Colonic mucosa (tissue), 4 donors: Measurements from ENCODE around the gene GLI3. TPM values are rescaled to one million over a fixed set of nuclear protein-coding genes. Genes with fewer than 3 reads are reported as not detected.

ENCODE experiments used
- DNase-seq: peaks from one replicate; pipeline ENCODE4 v3.0.0-alpha.2; 2020
- H3K27ac ChIP-seq: fragments of 200-600 bp; one replicate; pipeline ENCODE4 v1.8.0; 2021
- H3K27me3 ChIP-seq: fragments of 200-600 bp; one replicate; pipeline ENCODE4 v1.8.0; 2021
- H3K36me3 ChIP-seq: fragments of 200-600 bp; one replicate; pipeline ENCODE4 v1.8.0; 2021
- H3K4me1 ChIP-seq: fragments of 200-600 bp; one replicate; pipeline ENCODE4 v1.8.0; 2021; ENCODE audit warnings: mild to moderate bottlenecking
- H3K4me3 ChIP-seq: fragments of 200-600 bp; one replicate; pipeline ENCODE4 v1.8.0; 2021
- H3K9ac ChIP-seq, 2 donors: one replicate each; pipeline ENCODE4 v1.7.0; 2013; ENCODE audit warnings: control low read depth in 2 of 2, low read depth in 2 of 2, low read length in 2 of 2
- H3K9me3 ChIP-seq: fragments of 200-600 bp; one replicate; pipeline ENCODE4 v1.8.0; 2021
- intact Hi-C: fragments of 100-400 bp; cut with DNase I; formaldehyde crosslinking; loops from one replicate; pipeline ENCODE4 v1.14.1; 2022
- total RNA-seq, 2 donors: library from RNA; stranded (reverse); fragmentation: NEBNext Ultra II Directional in 1 of 2; extraction: Animal tissue kit (Norgen Biotek cat#: 25700) in 1 of 2; gene quantifications; one replicate each; pipeline ENCODE4 v1.2.1, GENCODE V29; 2021
- TF ChIP-seq, protein P1 (sequence below): fragments of 200-600 bp; IDR thresholded peaks from one replicate; pipeline ENCODE4 v1.8.0; 2022; ENCODE audit warnings: antibody characterized with exemption, mild to moderate bottlenecking
- donor health status: healthy.
- donor health status: DM: no; HTN: no; CAD: no.
- donor health status: DM: no; HTN: no; CAD: no.

GLI3 gene
- total RNA-seq, 2 donors from 2014 or later, result 1.8 to 8.0 TPM

DNA sequence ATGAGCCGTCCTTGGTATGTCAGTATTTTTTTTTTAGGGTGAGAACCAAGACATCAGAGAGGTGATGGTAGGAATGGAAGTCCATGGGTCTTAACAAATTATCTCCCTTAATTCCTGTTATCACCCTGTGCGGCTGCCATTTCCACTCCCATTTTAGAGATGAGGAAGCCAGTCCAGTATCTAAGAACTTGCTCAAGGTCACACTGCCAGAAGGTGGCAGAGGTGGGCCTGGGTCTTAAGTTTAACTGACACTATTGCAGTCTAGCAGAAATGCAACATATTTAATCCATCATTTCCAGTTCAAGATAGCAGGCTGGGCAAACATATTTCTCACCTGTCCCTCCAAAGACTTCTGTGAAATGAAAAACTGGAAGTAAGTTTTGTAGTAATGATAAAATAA is 108.3 kb downstream of the GLI3 start:
- Histone ChIP-seq H3K9ac (no peak overlapping the region), H3K4me1 (no peaks in the 10 kb centered on the region), H3K27ac (no peak overlapping the region), H3K36me3 (no peaks in the 10 kb centered on the region), H3K4me3 (no peak overlapping the region), H3K9me3 (no peaks in the 10 kb centered on the region), H3K27me3 (no peaks in the 10 kb centered on the region)
- intact Hi-C loops, result no loop called here
- DNase-seq, result no peak
- TF ChIP-seq, protein P1, sequence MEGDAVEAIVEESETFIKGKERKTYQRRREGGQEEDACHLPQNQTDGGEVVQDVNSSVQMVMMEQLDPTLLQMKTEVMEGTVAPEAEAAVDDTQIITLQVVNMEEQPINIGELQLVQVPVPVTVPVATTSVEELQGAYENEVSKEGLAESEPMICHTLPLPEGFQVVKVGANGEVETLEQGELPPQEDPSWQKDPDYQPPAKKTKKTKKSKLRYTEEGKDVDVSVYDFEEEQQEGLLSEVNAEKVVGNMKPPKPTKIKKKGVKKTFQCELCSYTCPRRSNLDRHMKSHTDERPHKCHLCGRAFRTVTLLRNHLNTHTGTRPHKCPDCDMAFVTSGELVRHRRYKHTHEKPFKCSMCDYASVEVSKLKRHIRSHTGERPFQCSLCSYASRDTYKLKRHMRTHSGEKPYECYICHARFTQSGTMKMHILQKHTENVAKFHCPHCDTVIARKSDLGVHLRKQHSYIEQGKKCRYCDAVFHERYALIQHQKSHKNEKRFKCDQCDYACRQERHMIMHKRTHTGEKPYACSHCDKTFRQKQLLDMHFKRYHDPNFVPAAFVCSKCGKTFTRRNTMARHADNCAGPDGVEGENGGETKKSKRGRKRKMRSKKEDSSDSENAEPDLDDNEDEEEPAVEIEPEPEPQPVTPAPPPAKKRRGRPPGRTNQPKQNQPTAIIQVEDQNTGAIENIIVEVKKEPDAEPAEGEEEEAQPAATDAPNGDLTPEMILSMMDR, result no peak

GRCh38 chr7:42127232-42127622 is 109.8 kb downstream of the GLI3 start:
- no peak for DNase-seq
- intact Hi-C loops, result no loop called here
- Histone ChIP-seq H3K27ac (no peak overlapping the region), H3K36me3 (no peaks in the 10 kb centered on the region), H3K4me1 (no peaks in the 10 kb centered on the region), H3K9me3 (no peaks in the 10 kb centered on the region), H3K4me3 (no peak overlapping the region), H3K9ac (no peak overlapping the region), H3K27me3 (no peaks in the 10 kb centered on the region)
- TF ChIP-seq, protein P1, result no peak

DNA sequence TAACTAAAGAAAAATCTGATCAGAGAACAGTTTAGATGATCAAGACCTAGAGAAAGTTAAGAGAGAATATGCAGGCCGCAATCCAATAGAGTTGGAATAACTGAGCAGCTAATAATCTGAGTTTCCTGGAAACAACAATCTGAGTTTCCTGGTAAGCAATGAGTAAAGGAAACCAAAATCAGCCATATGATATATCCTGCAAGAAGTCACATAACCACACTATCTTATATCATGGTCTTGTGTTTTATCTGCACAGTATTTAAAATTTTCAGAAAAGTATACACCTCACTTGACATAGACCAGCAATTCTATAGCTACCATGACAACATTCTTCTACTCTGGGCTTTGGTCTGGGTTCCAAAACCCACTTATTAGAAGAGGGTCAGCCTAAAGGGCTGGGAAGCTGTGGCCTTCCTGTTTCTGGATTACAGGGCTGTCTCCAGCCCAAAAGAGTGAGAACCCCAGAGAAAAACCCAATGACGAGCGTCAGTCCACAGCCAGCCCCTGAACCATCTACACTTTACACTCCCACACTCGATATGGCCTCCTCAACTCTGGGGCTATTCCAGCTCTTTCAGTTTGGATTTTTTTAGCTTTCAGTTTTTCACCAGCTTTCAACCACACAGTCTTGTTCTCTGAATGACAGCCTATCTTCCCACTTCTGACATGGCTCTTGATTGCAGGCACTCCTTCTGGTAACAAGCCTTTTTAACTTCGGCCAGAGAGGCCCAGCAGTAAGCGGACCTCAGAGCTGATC is 110.4 kb downstream of the GLI3 start:
- intact Hi-C loops, result no loop called here
- H3K36me3 ChIP-seq, result no peaks in the 10 kb centered on the region

GRCh38 chr7:42125321-42125720 is 111.7 kb downstream of the GLI3 start:
- Histone ChIP-seq H3K9ac (no peak overlapping the region), H3K4me1 (no peaks in the 10 kb centered on the region), H3K27me3 (no peaks in the 10 kb centered on the region), H3K27ac (no peak overlapping the region), H3K36me3 (no peaks in the 10 kb centered on the region), H3K4me3 (no peak overlapping the region), H3K9me3 (no peaks in the 10 kb centered on the region)
- DNase-seq, result no peak
- TF ChIP-seq, protein P1, result no peak
- intact Hi-C loops, result no loop called here

More for the DNA sequence above, 110.4 kb downstream of the GLI3 start:
- Histone ChIP-seq H3K27ac (no peak overlapping the region), H3K9ac (no peak overlapping the region), H3K9me3 (no peaks in the 10 kb centered on the region), H3K4me1 (no peaks in the 10 kb centered on the region), H3K27me3 (no peaks in the 10 kb centered on the region), H3K4me3 (no peak overlapping the region)
- DNase-seq, result no peak
- TF ChIP-seq, protein P1, result no peak

- Histone ChIP-seq H3K27me3 (no peaks in the 10 kb centered on the region), H3K9me3 (no peaks in the 10 kb centered on the region), H3K4me1 (no peaks in the 10 kb centered on the region), H3K9ac (no peak overlapping the region), H3K4me3 (no peak overlapping the region), H3K36me3 (no peaks in the 10 kb centered on the region), H3K27ac (no peak overlapping the region)
- no peak for DNase-seq
- intact Hi-C loops, result no loop called here
- TF ChIP-seq, protein P1, result no peak
These were observed 113.3 kb downstream of the GLI3 start for GRCh38 chr7:42123716-42124115.
